Erythroblast (primary cell): Measurements from ENCODE around the gene ZNF106.

Experiments used
- GATA1 ChIP-seq: IDR thresholded peaks from 2 replicates; pipeline ENCODE4 v1.6.1; 2011; ENCODE audit warnings: low read depth, mild to moderate bottlenecking, control low read depth, low read length, moderate library complexity
- POLR2A ChIP-seq: IDR thresholded peaks from 2 replicates; pipeline ENCODE4 v1.6.1; 2011; ENCODE audit warnings: mild to moderate bottlenecking, low read length

GRCh38 chr15:42493679-42494078 lies 2.7 kb upstream of the ZNF106 start:
- TF ChIP-seq POLR2A (no peak), GATA1 (no peak)
